ENCODE measurements around the gene SLAMF8.
A peak's percentile ranks its signal among the peaks of the same experiment; 100 is the strongest.

Gene SLAMF8

GRCh38 chr1:159881622-159882526 is 55.2 kb downstream of the SLAMF8 start:
- peak; percentile 38 for DNase-seq (ENCODE audit: low read depth)
- TF ChIP-seq POLR2A (IDR thresholded peaks at IDR 0.05; ENCODE audit: extremely low read depth, insufficient read length) (no peak), MYC (IDR thresholded peaks at IDR 0.05; ENCODE audit: low read depth, low read length) (no peak), MAX (IDR thresholded peaks at IDR 0.05; ENCODE audit: low read depth, low read length) (no peak), CTCF (IDR thresholded peaks at IDR 0.05; ENCODE audit: low read depth, low read length) (no peak)
- H3K4me3 ChIP-seq (ENCODE audit: low read depth, low read length) = no peak overlapping the region

- DNase-seq (ENCODE audit: low read depth) = peak; percentile 28
- H3K4me3 ChIP-seq (ENCODE audit: low read depth, low read length) = no peak overlapping the region
- TF ChIP-seq CTCF (IDR thresholded peaks at IDR 0.05; ENCODE audit: low read depth, low read length) = no peak
- TF ChIP-seq MAX (IDR thresholded peaks at IDR 0.05; ENCODE audit: low read depth, low read length) = no peak
- TF ChIP-seq POLR2A (IDR thresholded peaks at IDR 0.05; ENCODE audit: extremely low read depth, insufficient read length) = no peak
- no peak for TF ChIP-seq MYC (IDR thresholded peaks at IDR 0.05; ENCODE audit: low read depth, low read length)
Measured at GRCh38 chr1:159882527-159882862, 55.8 kb downstream of the SLAMF8 start.

GRCh38 chr1:159883134-159883533 is 56.5 kb downstream of the SLAMF8 start:
- H3K4me3 ChIP-seq (ENCODE audit: low read depth, low read length) = no peak overlapping the region
- TF ChIP-seq POLR2A (IDR thresholded peaks at IDR 0.05; ENCODE audit: extremely low read depth, insufficient read length) = no peak
- no peak for TF ChIP-seq MAX (IDR thresholded peaks at IDR 0.05; ENCODE audit: low read depth, low read length)
- no peak for TF ChIP-seq MYC (IDR thresholded peaks at IDR 0.05; ENCODE audit: low read depth, low read length)
- no peak for TF ChIP-seq CTCF (IDR thresholded peaks at IDR 0.05; ENCODE audit: low read depth, low read length)
- no peak for DNase-seq (ENCODE audit: low read depth)

GRCh38 chr1:159884296-159884695 is 57.6 kb downstream of the SLAMF8 start:
- TF ChIP-seq MYC (IDR thresholded peaks at IDR 0.05; ENCODE audit: low read depth, low read length) (no peak), POLR2A (IDR thresholded peaks at IDR 0.05; ENCODE audit: extremely low read depth, insufficient read length) (no peak), CTCF (IDR thresholded peaks at IDR 0.05; ENCODE audit: low read depth, low read length) (no peak), MAX (IDR thresholded peaks at IDR 0.05; ENCODE audit: low read depth, low read length) (no peak)
- no peak overlapping the region for H3K4me3 ChIP-seq (ENCODE audit: low read depth, low read length)
- no peak for DNase-seq (ENCODE audit: low read depth)

All from NB4 (cell line).